Suppressor macrophage treated with lipopolysaccharide for 1 hour (primary cell): Measurements from ENCODE around the gene RPS8.
"Not testable (repeated sequence)": the region's sequence is repeated elsewhere in the genome, so short reads cannot be mapped to it uniquely, and the experiment has no call there.

Experiments
- DNase-seq, 3 donors: peaks; one replicate each; pipeline ENCODE4 v3.0.0-alpha.2; 2020 to 2022

RPS8 gene

GRCh38 chr1:44820328-44821239 lies 45.2 kb downstream of the RPS8 start:
- no peak for DNase-seq

GRCh38 chr1:44821240-44821715 lies 45.9 kb downstream of the RPS8 start:
- DNase-seq = no peak

- no peak for DNase-seq
These were observed 46.9 kb downstream of the RPS8 start for GRCh38 chr1:44822131-44822701.

- DNase-seq = no peak
These were observed 47.7 kb downstream of the RPS8 start for GRCh38 chr1:44822981-44823451.

- not testable (repeated sequence) for DNase-seq
These were observed 49.1 kb downstream of the RPS8 start for GRCh38 chr1:44824392-44824791.

GRCh38 chr1:44826375-44827196 lies 51.2 kb downstream of the RPS8 start:
- peak; percentile 83 to 88 (median 85) for DNase-seq

GRCh38 chr1:44827197-44828002 lies 52.1 kb downstream of the RPS8 start:
- no peak for DNase-seq

GRCh38 chr1:44828003-44828651 lies 52.8 kb downstream of the RPS8 start:
- no peak for DNase-seq
